AG09309 (cell line): ENCODE data around the gene TEC.

Experiments
- DNase-seq: peaks from one replicate; pipeline ENCODE4 v3.0.0-alpha.2; 2010; ENCODE audit warnings: low read depth
- H3K4me3 ChIP-seq: 2 replicates; pipeline ENCODE4 v1.5.1; 2011; ENCODE audit warnings: mild to moderate bottlenecking, low read depth, low read length, moderate library complexity; ENCODE audit not compliant: control insufficient read depth
- TF ChIP-seq, protein P1 (sequence below): IDR thresholded peaks from 2 replicates; pipeline ENCODE4 v1.5.1; 2011; ENCODE audit warnings: mild to moderate bottlenecking, low read depth, low read length, inconsistent platforms; ENCODE audit not compliant: insufficient read depth, control insufficient read depth; ENCODE audit errors: missing control alignments

Gene TEC

DNA sequence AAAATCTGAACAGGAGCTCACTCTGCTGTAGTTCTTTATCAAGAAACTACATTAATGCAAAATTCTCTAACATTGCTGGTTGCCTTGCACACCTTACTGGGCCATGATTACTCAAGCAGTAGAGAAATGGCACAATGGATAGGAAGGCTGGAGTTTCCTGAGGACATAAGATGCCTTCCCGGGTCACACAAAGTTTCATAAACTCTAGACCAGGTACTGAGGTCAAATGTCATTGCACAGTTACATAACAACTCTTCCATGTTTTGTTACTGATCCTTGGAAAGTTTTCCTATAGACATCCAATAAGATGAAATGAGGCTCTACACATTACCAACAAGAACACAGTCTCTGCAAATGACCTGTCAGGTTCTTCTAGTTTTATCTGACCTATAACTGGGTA is 9.9 kb downstream of the TEC start:
- TF ChIP-seq, protein P1, sequence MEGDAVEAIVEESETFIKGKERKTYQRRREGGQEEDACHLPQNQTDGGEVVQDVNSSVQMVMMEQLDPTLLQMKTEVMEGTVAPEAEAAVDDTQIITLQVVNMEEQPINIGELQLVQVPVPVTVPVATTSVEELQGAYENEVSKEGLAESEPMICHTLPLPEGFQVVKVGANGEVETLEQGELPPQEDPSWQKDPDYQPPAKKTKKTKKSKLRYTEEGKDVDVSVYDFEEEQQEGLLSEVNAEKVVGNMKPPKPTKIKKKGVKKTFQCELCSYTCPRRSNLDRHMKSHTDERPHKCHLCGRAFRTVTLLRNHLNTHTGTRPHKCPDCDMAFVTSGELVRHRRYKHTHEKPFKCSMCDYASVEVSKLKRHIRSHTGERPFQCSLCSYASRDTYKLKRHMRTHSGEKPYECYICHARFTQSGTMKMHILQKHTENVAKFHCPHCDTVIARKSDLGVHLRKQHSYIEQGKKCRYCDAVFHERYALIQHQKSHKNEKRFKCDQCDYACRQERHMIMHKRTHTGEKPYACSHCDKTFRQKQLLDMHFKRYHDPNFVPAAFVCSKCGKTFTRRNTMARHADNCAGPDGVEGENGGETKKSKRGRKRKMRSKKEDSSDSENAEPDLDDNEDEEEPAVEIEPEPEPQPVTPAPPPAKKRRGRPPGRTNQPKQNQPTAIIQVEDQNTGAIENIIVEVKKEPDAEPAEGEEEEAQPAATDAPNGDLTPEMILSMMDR: no peak
- DNase-seq: no peak
- no peak overlapping the region for H3K4me3 ChIP-seq

DNA sequence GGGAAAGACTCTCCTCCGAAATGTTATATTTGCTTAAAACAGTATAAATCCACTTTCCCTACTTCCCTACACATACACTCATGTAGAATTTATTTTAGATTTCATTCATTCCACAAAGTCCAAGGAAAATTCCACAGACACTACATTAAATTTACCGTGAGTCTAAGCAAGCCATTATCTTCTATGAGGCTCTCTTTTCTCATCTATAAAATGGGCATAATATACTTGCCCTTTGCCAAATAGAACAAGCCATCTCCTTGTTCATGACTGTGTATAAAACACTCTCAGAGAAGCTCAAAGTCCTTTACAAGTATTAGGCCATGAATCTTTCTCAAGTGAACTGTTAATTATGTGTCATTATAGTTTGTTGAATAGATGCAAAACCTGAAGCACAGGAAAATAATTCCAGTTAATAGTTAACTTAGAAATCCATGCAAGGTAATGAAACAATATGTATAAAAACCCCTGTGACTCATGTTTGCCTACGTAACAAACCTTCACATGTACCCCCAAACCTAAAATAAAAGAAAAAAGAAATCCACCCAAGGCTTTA is 10.7 kb downstream of the TEC start:
- no peak overlapping the region for H3K4me3 ChIP-seq
- DNase-seq: no peak
- TF ChIP-seq, protein P1: no peak

DNA sequence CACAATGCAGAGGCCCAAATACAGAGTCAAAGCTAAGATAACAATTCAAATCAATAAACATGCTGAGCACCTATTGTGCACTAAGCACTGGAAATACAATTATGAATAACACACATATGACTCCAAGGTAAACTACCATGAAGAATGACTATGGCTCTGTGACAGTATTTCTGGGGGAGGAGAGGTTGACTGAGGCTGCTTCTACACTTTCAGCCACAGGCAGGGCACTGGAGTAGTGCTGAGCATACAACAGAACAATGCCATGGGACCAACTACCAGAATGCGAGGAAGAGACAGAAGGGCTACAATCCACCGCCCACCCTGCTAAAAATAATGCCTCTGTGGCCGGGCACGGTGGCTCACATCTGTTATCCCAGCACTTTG is 13.7 kb downstream of the TEC start:
- DNase-seq: no peak
- TF ChIP-seq, protein P1: no peak
- no peak overlapping the region for H3K4me3 ChIP-seq

DNA sequence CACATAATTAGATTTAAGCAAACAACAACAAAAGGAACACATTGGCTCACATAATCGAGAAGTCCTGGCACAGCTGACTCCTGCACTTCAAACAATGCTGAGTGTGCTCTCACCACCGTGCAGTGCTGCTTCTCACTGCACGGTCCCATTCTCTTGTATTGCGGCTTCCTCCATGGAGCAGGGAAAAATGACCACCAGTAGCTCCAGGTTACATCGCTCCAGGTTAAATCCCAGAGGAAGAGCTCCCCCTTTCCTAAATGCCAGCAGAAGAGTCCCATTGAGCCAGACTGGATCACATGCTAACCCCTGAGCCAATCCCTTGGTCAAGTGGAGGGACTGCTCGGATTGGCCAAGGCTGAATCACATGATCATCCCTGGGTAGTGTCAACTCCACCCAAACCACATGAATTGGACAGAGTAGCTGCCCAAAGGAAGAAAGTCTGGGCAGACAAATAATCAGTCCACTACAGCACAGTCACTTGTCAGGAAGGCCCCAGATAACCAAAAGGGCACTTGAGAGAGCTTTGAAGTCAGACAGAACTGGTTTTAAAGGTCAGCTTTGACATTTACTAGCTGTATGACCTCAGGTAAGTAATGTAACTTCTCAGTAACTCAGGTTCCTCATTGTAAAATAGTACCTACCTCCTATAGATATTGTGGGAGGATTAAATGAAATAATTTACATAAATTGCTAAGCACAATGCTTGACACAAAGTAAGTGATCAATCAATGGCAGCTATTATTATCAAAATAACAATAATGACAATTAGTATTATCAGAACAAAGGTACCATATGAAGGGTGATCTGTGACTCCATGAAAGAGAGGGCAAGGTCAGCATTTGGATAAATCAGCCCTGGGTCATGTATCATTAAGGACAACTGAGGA is 14.3 kb downstream of the TEC start:
- H3K4me3 ChIP-seq: no peak overlapping the region
- no peak for DNase-seq
- TF ChIP-seq, protein P1: no peak

DNA sequence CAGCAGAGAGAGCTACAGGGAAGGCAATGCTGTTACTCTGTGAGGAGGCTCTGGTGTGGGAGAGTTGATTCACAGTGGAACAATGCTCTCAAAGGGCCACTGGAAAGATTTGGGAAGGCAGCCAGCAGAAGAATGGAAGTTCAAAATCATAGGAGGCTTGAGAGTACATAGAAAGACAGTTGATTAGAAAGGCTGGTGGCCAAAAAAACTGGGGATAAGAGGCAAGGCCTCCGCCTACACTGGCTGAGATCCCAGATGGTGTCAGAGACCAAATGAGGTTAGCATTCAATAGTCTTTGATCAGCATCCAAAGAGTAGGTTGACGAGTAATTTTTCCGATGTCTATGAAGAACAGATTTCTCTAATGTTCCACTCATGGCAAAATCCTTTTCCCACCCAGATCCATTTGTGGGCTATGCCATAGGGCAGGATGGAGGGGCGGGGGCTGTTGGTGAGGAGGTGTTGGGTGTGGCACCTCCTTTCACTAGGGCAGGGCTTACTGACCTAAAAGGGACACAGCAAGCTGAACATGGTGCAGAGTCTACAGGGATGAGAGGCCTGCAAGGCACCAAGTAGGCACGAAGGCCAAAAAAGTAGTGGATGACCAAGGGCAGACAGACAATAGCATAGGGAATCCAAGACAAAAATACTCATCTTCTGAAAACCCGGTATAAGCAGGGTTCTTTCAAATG is 15.1 kb downstream of the TEC start:
- DNase-seq: peak; percentile 35
- no peak overlapping the region for H3K4me3 ChIP-seq
- TF ChIP-seq, protein P1: no peak

DNA sequence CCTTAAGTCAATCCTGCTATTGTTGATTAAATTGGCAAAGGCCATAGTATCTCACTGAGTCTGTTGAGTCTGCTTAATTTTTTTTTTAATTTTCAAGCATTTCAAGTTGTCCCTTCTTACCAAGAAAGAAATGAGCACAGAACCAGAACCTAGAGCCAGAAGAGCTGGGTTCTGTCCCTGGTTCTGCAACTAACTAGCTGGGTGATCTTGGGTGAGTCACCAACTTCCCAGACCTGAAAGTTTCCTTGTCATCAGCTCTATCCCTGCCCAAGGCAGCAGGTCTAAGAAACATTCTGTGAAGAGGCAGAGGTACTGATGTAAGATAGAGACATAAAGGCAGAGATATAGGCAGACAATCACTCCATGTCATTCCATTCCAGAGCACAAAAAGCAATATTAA is 17.3 kb downstream of the TEC start:
- TF ChIP-seq, protein P1: no peak

More for the DNA sequence above, 17.3 kb downstream of the TEC start:
- DNase-seq: no peak
- no peak overlapping the region for H3K4me3 ChIP-seq
